Activated CD4-positive, alpha-beta T cell treated with anti-CD3 and anti-CD28 coated beads for 24 hours (primary cell): ENCODE data around the gene AFF2.

ENCODE experiments used
- DNase-seq, 2 donors: peaks; one replicate each; pipeline ENCODE4 v3.0.0-alpha.2; 2020; ENCODE audit warnings: low read depth in 2 of 2

Gene AFF2

GRCh38 chrX:148741441-148741840, 241.0 kb downstream of the AFF2 start:
- no peak for DNase-seq

DNA sequence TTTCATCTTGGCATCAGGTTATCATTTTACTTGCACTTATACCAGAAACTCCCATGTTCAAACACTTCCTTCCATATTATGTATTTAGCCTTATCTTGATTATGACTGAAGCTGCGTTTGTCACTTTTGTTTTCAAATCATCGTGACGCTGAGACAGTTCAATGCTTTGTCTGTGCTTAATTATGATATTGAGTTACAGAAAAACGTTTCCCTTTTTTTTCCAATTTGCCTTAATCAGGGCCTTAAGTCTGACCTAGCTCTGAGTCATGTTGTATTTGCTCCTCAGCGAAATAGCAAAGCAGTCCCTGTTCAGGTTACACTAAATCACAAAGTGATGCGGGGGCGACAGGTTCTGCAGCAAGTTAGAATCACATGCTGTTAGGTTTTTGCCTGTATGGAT, 254.7 kb downstream of the AFF2 start:
- no peak for DNase-seq

DNA sequence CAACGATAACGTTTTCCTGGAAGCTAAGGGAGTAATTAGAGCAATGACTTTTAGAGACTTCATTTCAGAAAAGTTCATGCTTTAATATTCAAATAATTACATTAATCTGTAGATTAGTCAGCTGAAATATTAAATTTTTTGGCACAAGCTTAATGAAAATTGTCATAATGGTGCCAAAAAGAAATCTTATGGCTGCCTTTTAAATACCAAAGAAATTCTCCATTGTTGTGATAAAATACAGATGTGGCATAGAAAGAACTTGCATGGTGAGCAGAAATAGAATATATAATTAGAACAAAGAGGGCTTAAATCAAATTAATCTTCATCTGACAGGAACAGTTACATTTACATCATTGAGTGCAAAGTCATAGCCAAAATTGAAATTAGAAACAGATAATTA, 263.5 kb downstream of the AFF2 start:
- no peak for DNase-seq

GRCh38 chrX:148768296-148768695, 267.9 kb downstream of the AFF2 start:
- DNase-seq, result no peak

- DNase-seq, result no peak
Measured at GRCh38 chrX:148771440-148771839, 271.0 kb downstream of the AFF2 start.

DNA sequence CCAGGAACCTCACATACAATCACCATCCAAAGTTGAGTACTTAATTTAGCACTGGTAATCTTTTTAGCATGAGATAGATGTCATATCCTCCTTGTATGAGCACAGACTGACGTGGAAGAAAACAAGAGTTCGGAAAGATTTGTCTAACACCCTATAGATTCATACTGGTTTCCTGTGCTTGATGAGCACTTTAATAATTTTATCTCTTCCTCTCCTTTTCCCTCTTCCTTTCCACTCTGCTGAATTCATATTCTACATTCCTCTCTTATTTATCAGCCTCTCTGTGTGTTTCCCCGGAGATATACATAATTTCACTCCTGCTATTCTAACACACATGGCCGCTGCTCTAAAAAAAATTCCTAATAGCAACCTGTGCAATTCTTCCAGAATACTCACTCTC, 273.9 kb downstream of the AFF2 start:
- DNase-seq, result no peak

DNA sequence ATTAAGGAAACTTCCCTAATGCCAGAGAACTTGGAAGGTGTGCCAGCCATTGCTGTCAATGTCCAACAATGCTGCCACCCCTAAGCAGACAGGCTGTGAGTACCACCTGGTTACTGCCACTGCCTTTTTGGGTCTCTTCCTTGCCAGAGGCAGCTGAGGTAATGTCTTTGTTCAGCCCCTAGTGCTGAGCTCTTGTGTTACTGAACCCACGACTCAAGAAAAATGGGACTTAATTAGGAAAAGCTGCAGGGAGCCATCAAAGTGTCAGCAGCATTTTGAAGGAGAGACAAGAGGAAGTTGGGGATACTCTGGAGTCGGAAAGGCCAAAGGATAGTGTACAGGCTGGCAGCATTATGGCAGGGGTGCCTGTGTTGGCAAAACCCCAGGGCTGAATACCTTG, 283.7 kb downstream of the AFF2 start:
- no peak for DNase-seq

DNA sequence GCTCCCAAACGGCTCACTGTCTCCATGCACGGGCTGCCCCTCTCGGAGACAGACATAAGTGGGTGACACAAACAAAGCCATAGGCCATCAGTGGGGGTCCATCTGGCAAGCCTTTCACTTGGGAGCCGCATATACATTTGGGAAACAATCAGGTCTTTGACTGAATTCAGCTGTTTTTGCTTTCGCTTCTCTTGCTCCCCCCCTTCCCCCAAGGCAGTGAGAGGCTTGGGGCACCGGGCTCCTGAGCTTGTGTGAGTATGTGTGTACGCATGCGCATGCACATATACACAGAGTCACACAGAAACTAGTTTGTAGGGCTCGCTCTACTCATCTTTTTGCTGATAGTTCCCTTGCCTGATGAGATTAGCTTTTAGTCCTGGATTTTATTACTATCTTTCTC, 284.4 kb downstream of the AFF2 start:
- DNase-seq, result no peak

GRCh38 chrX:148785256-148785655, 284.8 kb downstream of the AFF2 start:
- no peak for DNase-seq

DNA sequence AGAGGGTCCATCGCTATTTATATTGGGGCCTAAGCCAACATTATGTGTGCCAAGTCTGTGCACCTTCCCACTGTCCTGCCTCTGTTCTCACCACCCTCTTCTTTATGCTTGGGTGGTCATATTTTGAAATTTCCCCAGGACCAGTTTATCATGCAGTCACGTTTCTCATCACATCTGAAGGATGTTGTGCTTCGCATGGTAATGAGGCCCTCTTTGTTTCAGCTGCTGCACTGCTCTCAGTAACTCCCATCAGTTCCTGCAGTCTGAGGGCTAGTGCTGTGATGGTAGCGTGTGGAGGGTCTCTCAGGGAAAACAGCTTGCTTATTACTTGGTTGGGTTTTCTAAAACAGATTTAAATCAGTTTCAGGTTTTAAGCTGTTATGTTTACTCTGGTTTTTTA, 288.0 kb downstream of the AFF2 start:
- no peak for DNase-seq

GRCh38 chrX:148794350-148794749, 293.9 kb downstream of the AFF2 start:
- DNase-seq, result no peak

- DNase-seq, result no peak
Measured at GRCh38 chrX:148804579-148805355, 304.4 kb downstream of the AFF2 start.

DNA sequence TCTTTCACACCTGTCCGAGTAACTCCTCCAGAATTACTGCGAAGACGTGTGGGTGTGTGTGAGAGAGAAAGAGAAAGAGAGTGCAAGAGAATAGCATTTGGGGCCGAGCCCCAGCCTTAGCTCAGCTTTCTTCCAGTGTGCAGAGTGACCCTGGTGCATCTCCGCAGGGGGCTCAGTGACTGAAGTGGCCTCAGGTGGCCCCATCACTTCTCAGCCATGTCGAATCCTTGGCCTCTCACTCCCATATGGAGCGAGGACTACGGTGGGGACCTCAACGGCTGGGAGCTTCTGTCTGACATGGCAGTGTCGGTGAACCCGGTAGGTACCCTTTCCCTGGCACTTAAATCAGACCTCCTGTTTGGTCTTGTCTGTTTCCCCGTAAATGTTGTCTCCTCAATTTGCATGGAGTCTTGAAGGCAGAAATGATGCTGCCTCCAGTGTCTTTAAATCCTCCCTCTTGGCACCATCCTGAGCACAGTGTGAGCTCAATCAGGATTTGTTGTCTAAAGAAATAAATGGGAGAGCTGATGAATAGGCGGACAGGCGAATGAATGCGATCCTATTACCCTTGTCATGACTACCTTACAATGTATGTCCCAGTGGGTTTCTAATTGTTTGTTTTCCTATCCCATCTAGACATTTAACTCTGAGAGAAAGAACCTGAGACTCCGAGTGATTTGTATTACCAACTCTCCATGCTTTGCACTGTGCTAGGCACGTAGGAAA, 305.9 kb downstream of the AFF2 start:
- DNase-seq, result no peak

DNA sequence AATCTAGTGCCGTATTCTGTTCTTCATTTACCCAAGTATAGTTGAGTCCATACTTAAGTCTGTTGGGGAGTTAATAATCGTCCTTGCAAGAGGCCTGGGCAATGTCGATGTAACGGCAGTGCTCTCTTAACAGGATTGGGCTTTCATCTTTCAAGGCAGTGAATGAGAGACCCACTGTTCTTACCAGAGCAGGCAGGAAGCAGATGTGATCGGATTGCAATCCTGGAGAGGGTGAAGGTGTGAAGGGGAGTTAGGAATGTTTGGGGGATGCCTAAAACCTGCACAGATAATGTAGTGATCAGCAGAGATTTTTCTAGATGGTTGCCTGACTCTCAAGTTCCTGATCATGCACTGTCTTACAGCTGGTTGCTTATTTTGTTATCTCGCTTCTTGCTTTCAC, 308.4 kb downstream of the AFF2 start:
- DNase-seq, result no peak

DNA sequence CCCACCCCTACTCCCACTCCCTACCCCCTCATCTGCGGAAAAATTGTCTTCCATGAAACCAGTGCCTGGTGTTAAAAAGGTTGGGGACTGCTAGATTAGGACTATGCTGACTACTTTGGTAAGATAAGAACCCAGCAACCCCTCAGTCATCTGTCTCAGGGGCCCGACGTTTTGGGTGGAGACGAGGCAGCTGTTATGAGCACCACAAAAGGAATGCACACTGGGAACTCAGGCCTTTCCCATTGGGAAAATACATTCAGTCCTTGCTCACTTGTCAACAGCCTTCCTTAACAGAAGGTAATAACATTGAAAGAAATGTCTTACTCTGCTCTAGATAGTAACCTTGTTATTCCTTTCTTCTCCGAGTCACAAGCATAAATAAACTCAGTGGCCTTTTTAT, 310.8 kb downstream of the AFF2 start:
- DNase-seq, result no peak

- no peak for DNase-seq
Measured at GRCh38 chrX:148813422-148813821, 313.0 kb downstream of the AFF2 start.

- no peak for DNase-seq
Measured at GRCh38 chrX:148813967-148814366, 313.6 kb downstream of the AFF2 start.

DNA sequence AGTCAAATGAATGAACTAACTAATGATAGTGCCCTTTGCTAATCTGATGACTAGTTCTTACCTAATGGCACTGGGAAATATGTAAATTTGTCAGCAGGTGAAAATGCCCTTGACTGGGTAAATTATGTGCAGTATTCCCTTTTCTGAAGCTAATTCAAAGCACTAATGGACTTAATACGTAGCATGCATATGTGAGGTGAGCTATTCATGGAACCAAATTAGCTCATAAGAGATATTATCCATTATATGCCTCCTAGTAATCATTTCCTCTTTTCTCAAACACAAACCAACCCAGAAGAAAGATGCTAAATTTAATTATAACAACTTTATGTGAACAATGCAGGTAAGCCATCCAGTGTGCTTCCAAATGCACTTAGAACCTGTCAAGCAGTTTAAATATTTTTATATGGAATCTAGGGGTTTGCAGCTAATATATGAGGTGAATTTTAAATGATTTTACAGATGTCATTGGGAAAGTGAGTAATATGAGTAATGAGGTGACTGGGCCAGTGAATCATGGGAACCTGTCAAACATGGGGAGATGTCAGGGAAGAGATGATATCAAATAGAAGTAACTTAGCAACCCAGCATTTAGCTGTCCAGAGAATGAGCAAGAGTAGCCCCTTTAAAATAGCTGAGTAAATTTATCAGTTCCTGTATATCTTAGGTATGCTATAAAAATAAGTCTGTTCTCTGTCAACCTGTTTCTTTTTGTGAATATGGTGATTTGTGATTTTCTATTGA, 315.0 kb downstream of the AFF2 start:
- no peak for DNase-seq

GRCh38 chrX:148823986-148824385, 323.6 kb downstream of the AFF2 start:
- DNase-seq, result no peak

DNA sequence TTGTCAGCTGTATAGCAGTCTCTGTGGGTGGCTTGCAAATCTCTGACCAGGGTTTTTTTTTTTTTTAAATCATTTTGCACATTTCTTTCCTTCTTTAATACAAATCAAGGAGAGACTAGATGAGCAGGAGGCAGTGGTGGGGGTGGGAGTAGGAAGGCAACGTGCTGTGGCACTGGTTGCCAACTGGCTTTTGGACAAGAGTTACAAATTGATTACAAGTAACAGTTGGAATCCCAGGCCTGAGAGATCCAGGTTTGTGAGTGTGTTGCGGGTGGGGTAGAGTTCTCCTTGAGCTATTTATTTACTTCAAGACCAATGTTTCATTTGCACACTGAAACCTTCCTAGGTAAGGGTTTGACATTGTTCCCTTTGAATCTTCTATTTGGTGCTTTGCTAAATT, 325.3 kb downstream of the AFF2 start:
- DNase-seq, result no peak

- no peak for DNase-seq
Measured at GRCh38 chrX:148836741-148837140, 336.3 kb downstream of the AFF2 start.

DNA sequence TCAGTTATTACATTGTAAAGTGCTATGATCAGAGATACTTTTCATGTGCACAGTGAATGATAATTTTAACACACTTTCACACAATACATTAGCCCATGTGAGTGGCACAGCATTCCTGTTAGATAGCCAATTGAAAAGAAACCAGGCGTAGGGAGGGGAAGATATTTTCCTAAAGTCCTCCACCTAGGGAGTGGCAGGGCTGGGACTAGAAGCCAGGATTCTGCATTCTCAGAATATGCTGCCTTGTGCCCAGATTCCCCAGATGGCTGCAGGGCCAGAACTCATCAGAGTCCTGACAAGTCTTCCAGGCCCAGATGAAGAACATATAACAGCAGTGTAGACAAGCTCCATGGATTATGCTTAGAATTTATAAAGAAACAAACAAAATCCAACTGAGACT, 350.2 kb downstream of the AFF2 start:
- no peak for DNase-seq

- DNase-seq, result no peak
Measured at GRCh38 chrX:148854306-148854705, 353.9 kb downstream of the AFF2 start.
